Adrenal gland (tissue), 5 donors: ENCODE data around the gene SPATA16.
"Not testable (repeated sequence)": the region's sequence is repeated elsewhere in the genome, so short reads cannot be mapped to it uniquely, and the experiment has no call there.

ENCODE experiments used
- CTCF ChIP-seq, 6 experiments: fragments of 450-650 bp in 4 of 6; fragments of 200-600 bp in 2 of 6; sonication (generic) in 1 of 6; IDR thresholded peaks; 1 replicate in 5 of 6; 2 replicates in 1 of 6; pipeline versions ENCODE4 v1.5.1 to v1.8.0; 2016 to 2021; ENCODE audit warnings: antibody characterized with exemption in 6 of 6, mild to moderate bottlenecking in 2 of 6, moderate library complexity in 1 of 6
- POLR2A ChIP-seq, 2 donors: fragments of 450-650 bp; IDR thresholded peaks; one replicate each; pipeline ENCODE4 v1.6.1; 2017; ENCODE audit warnings: antibody characterized with exemption in 2 of 2, mild to moderate bottlenecking in 2 of 2, moderate library complexity in 1 of 2
- donor health status: DM: no; HTN: no; CAD: no.

- not testable (repeated sequence) for TF ChIP-seq POLR2A, CTCF (IDR thresholded peaks at IDR 0.05)
Measured at GRCh38 chr3:173183022-173183421, 42.0 kb upstream of the SPATA16 start.
